WTC11 (cell line): Measurements from ENCODE around the gene NCKAP5. TPM values are rescaled to one million over a fixed set of nuclear protein-coding genes. Genes with fewer than 3 reads are reported as not detected.

ENCODE experiments used
- ATAC-seq: fragments of 200-7000 bp; cut with Tn5 transposase; 2 replicates; pipeline ENCODE4 v1.10.0; 2021; ENCODE audit warnings: mild to moderate bottlenecking, moderate library complexity
- CTCF ChIA-PET: fragments of 300-600 bp; sonication (Branson Sonifier 250); formaldehyde crosslinking; loops from one replicate; lab custom pipeline; 2021; ENCODE audit warnings: antibody characterized with exemption; lab: Charles Lee
- POLR2A ChIA-PET: fragments of 350-600 bp; sonication (Branson Sonifier 250); formaldehyde crosslinking; loops from one replicate; lab custom pipeline; 2021; ENCODE audit warnings: antibody characterized with exemption; lab: Charles Lee
- DNase-seq: peaks from one replicate; pipeline ENCODE4 v3.0.0; 2021; ENCODE audit warnings: low spot score
- H3K27ac Mint-ChIP-seq: 2 replicates; pipeline ENCODE4 v1.8.0; 2021; ENCODE audit warnings: mixed read lengths
- H3K27me3 Mint-ChIP-seq: 2 replicates; pipeline ENCODE4 v1.8.0; 2021; ENCODE audit warnings: low read depth, mild to moderate bottlenecking, moderate library complexity, mixed read lengths
- H3K36me3 Mint-ChIP-seq: 2 replicates; pipeline ENCODE4 v1.8.0; 2021; ENCODE audit warnings: mixed read lengths
- H3K4me1 Mint-ChIP-seq: 2 replicates; pipeline ENCODE4 v1.8.0; 2022; ENCODE audit warnings: mixed read lengths
- H3K4me3 Mint-ChIP-seq: 2 replicates; pipeline ENCODE4 v1.8.0; 2021; ENCODE audit warnings: mild to moderate bottlenecking, moderate library complexity, mixed read lengths
- H3K9me3 Mint-ChIP-seq: 2 replicates; pipeline ENCODE4 v1.8.0; 2021; ENCODE audit warnings: mixed read lengths
- CREM ChIP-seq: sonication (generic); formaldehyde crosslinking; IDR thresholded peaks from 2 replicates; pipeline ENCODE4 v1.8.1; 2022; ENCODE audit warnings: mild to moderate bottlenecking, missing genetic modification reagents, moderate library complexity
- ESRRA ChIP-seq: sonication (generic); formaldehyde crosslinking; IDR thresholded peaks from 2 replicates; pipeline ENCODE4 v1.8.1; 2022; ENCODE audit warnings: mild to moderate bottlenecking, missing genetic modification reagents, borderline replicate concordance
- FOXK1 ChIP-seq: sonication (generic); formaldehyde crosslinking; IDR thresholded peaks from 2 replicates; pipeline ENCODE4 v1.8.0; 2022; ENCODE audit warnings: mild to moderate bottlenecking, moderate library complexity, missing genetic modification reagents
- FOXP4 ChIP-seq: sonication (generic); formaldehyde crosslinking; IDR thresholded peaks from 2 replicates; pipeline ENCODE4 v1.8.0; 2022; ENCODE audit warnings: mild to moderate bottlenecking, missing genetic modification reagents
- JAZF1 ChIP-seq: fragments of 250-450 bp; sonication (Bioruptor Pico); IDR thresholded peaks from 2 replicates; pipeline ENCODE4 v1.9.0; 2021; ENCODE audit warnings: moderate library complexity, mild to moderate bottlenecking, inconsistent platforms
- MLX ChIP-seq: sonication (generic); formaldehyde crosslinking; IDR thresholded peaks from 2 replicates; pipeline ENCODE4 v1.8.1; 2023; ENCODE audit warnings: mild to moderate bottlenecking, missing genetic modification reagents, moderate library complexity
- MYBL2 ChIP-seq: sonication (generic); formaldehyde crosslinking; IDR thresholded peaks from 2 replicates; pipeline ENCODE4 v1.8.1; 2023; ENCODE audit warnings: mild to moderate bottlenecking, moderate library complexity, missing genetic modification reagents
- NR1H2 ChIP-seq: sonication (generic); formaldehyde crosslinking; IDR thresholded peaks from 2 replicates; pipeline ENCODE4 v1.9.0; 2021; ENCODE audit warnings: mild to moderate bottlenecking, moderate library complexity, missing genetic modification reagents
- NR2C2 ChIP-seq: sonication (generic); formaldehyde crosslinking; IDR thresholded peaks from 2 replicates; pipeline ENCODE4 v1.8.0; 2022; ENCODE audit warnings: mild to moderate bottlenecking, missing genetic modification reagents
- NR3C1 ChIP-seq: sonication (generic); formaldehyde crosslinking; conservative IDR thresholded peaks from 2 replicates; pipeline ENCODE4 v1.8.1; 2023; ENCODE audit warnings: low read depth, mild to moderate bottlenecking, missing genetic modification reagents
- PRRX2 ChIP-seq: fragments of 250-450 bp; sonication (Bioruptor Pico); IDR thresholded peaks from 2 replicates; pipeline ENCODE4 v1.8.0; 2021; ENCODE audit warnings: mild to moderate bottlenecking
- RELA ChIP-seq: sonication (generic); formaldehyde crosslinking; IDR thresholded peaks from 2 replicates; pipeline ENCODE4 v1.8.1; 2022; ENCODE audit warnings: missing genetic modification reagents, mild to moderate bottlenecking, borderline replicate concordance
- SMAD4 ChIP-seq: sonication (generic); formaldehyde crosslinking; IDR thresholded peaks from 2 replicates; pipeline ENCODE4 v1.8.0; 2022; ENCODE audit warnings: mild to moderate bottlenecking, missing genetic modification reagents
- STAT6 ChIP-seq: sonication (generic); formaldehyde crosslinking; conservative IDR thresholded peaks from 2 replicates; pipeline ENCODE4 v1.8.1; 2023; ENCODE audit warnings: mild to moderate bottlenecking, low read depth, missing genetic modification reagents, moderate library complexity
- TCF7 ChIP-seq: sonication (generic); formaldehyde crosslinking; IDR thresholded peaks from 2 replicates; pipeline ENCODE4 v1.8.0; 2022; ENCODE audit warnings: mild to moderate bottlenecking, low read depth, missing genetic modification reagents, moderate library complexity
- TP53 ChIP-seq: sonication (generic); formaldehyde crosslinking; IDR thresholded peaks from 2 replicates; pipeline ENCODE4 v1.8.1; 2023; ENCODE audit warnings: mild to moderate bottlenecking, missing genetic modification reagents
- ZBTB43 ChIP-seq: sonication (generic); formaldehyde crosslinking; IDR thresholded peaks from 2 replicates; pipeline ENCODE4 v1.8.1; 2023; ENCODE audit warnings: mild to moderate bottlenecking, missing genetic modification reagents
- ZNF121 ChIP-seq: sonication (generic); formaldehyde crosslinking; IDR thresholded peaks from 2 replicates; pipeline ENCODE4 v1.8.0; 2023; ENCODE audit warnings: missing genetic modification reagents
- ZNF219 ChIP-seq: sonication (generic); formaldehyde crosslinking; IDR thresholded peaks from 2 replicates; pipeline ENCODE4 v1.8.0; 2023; ENCODE audit warnings: missing genetic modification reagents, mild to moderate bottlenecking, borderline replicate concordance
- ZNF281 ChIP-seq: sonication (generic); formaldehyde crosslinking; IDR thresholded peaks from 2 replicates; pipeline ENCODE4 v1.8.0; 2023; ENCODE audit warnings: mild to moderate bottlenecking, missing genetic modification reagents
- ZNF416 ChIP-seq: fragments of 250-450 bp; sonication (Bioruptor Pico); IDR thresholded peaks from 2 replicates; pipeline ENCODE4 v1.9.0; 2021; ENCODE audit warnings: mild to moderate bottlenecking, inconsistent platforms
- total RNA-seq: library from RNA; stranded (reverse); gene quantifications from 3 replicates; pipeline ENCODE4 v1.2.3, GENCODE V29; 2021
- TF ChIP-seq, protein P1 (sequence below): sonication (generic); formaldehyde crosslinking; IDR thresholded peaks from 2 replicates; pipeline ENCODE4 v1.8.0; 2022; ENCODE audit warnings: mild to moderate bottlenecking, missing genetic modification reagents
- TF ChIP-seq, protein P2 (sequence below): sonication (generic); formaldehyde crosslinking; IDR thresholded peaks from 2 replicates; pipeline ENCODE4 v1.8.1; 2023; ENCODE audit warnings: mild to moderate bottlenecking, missing genetic modification reagents
- TF ChIP-seq, protein P3 (sequence below): fragments of 250-450 bp; sonication (Bioruptor Pico); IDR thresholded peaks from 2 replicates; pipeline ENCODE4 v2.1.2; 2022; ENCODE audit warnings: mild to moderate bottlenecking, moderate library complexity

The NCKAP5 gene
- total RNA-seq, 1 experiment from 2014 or later, result 0.55 TPM

GRCh38 chr2:132774189-132774588 is 794.1 kb downstream of the NCKAP5 start:
- ChIA-PET CTCF (no interaction called here), POLR2A (no interaction called here)
- H3K36me3 Mint-ChIP-seq, result no peaks in the 10 kb centered on the region
- H3K27me3 Mint-ChIP-seq, result no peaks in the 10 kb centered on the region
- H3K9me3 Mint-ChIP-seq, result peaks cover 4% of the 10 kb centered on the region
- DNase-seq (no peak), ATAC-seq (no peak)
- peaks cover 8% of the 10 kb centered on the region for H3K4me1 Mint-ChIP-seq
- no peak for TF ChIP-seq ZNF121 (CRISPR knock-in tag)
- no peak for TF ChIP-seq ZNF219
- TF ChIP-seq TCF7, result no peak
- TF ChIP-seq, protein P1, sequence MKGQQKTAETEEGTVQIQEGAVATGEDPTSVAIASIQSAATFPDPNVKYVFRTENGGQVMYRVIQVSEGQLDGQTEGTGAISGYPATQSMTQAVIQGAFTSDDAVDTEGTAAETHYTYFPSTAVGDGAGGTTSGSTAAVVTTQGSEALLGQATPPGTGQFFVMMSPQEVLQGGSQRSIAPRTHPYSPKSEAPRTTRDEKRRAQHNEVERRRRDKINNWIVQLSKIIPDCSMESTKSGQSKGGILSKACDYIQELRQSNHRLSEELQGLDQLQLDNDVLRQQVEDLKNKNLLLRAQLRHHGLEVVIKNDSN (CRISPR knock-in tag), result no peak
- no peak for TF ChIP-seq ZNF281 (CRISPR knock-in tag)
- TF ChIP-seq NR2C2 (CRISPR knock-in tag), result no peak
- no peak for TF ChIP-seq FOXK1
- TF ChIP-seq SMAD4 (CRISPR knock-in tag), result no peak
- TF ChIP-seq, protein P2, sequence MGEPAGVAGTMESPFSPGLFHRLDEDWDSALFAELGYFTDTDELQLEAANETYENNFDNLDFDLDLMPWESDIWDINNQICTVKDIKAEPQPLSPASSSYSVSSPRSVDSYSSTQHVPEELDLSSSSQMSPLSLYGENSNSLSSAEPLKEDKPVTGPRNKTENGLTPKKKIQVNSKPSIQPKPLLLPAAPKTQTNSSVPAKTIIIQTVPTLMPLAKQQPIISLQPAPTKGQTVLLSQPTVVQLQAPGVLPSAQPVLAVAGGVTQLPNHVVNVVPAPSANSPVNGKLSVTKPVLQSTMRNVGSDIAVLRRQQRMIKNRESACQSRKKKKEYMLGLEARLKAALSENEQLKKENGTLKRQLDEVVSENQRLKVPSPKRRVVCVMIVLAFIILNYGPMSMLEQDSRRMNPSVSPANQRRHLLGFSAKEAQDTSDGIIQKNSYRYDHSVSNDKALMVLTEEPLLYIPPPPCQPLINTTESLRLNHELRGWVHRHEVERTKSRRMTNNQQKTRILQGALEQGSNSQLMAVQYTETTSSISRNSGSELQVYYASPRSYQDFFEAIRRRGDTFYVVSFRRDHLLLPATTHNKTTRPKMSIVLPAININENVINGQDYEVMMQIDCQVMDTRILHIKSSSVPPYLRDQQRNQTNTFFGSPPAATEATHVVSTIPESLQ, result no peak
- TF ChIP-seq, protein P3, sequence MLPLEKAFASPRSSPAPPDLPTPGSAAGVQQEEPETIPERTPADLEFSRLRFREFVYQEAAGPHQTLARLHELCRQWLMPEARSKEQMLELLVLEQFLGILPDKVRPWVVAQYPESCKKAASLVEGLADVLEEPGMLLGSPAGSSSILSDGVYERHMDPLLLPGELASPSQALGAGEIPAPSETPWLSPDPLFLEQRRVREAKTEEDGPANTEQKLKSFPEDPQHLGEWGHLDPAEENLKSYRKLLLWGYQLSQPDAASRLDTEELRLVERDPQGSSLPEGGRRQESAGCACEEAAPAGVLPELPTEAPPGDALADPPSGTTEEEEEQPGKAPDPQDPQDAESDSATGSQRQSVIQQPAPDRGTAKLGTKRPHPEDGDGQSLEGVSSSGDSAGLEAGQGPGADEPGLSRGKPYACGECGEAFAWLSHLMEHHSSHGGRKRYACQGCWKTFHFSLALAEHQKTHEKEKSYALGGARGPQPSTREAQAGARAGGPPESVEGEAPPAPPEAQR (CRISPR knock-in tag), result no peak
- no peak for TF ChIP-seq JAZF1
- TF ChIP-seq FOXP4, result no peak
- H3K4me3 Mint-ChIP-seq, result no peak overlapping the region
- H3K27ac Mint-ChIP-seq, result no peak overlapping the region

DNA sequence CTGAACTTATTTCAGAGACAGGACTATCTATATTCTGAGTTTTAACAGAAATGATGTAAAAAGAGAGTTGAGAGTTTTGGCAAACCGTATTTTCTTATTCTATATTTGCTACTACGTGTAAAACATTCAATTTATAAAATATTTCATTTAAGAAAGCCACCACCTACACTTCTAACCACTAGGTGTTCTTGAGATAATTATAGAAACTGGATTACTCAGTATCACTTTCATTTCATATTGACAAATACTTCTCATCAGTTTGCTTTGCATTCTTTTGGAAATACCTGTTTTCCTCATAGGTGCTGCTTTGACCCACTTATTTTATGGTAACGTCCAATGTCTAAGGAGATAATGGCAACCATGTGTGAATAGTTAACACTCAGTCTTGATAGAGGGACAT is 794.9 kb downstream of the NCKAP5 start:
- Mint-ChIP-seq H3K36me3 (peaks cover under 1% of the 10 kb centered on the region; the same call in 1 of the 2 replicates), H3K4me1 (peaks cover 3% of the 10 kb centered on the region; the same call in 1 of the 2 replicates), H3K27me3 (no peaks in the 10 kb centered on the region), H3K27ac (no peak overlapping the region), H3K9me3 (peaks cover 8% of the 10 kb centered on the region), H3K4me3 (no peak overlapping the region)
- DNase-seq, result no peak
- no peak for ATAC-seq
- POLR2A ChIA-PET, result no interaction called here
- CTCF ChIA-PET, result no interaction called here
- no peak for TF ChIP-seq MLX (CRISPR knock-in tag)
- no peak for TF ChIP-seq NR3C1 (CRISPR knock-in tag)
- TF ChIP-seq RELA (CRISPR knock-in tag), result no peak
- no peak for TF ChIP-seq STAT6 (CRISPR knock-in tag)
- no peak for TF ChIP-seq PRRX2 (CRISPR knock-in tag)
- TF ChIP-seq ZBTB43, result no peak
- no peak for TF ChIP-seq CREM (CRISPR knock-in tag)
- no peak for TF ChIP-seq MYBL2 (CRISPR knock-in tag)
- no peak for TF ChIP-seq TP53 (CRISPR knock-in tag)
- no peak for TF ChIP-seq NR2C2 (CRISPR knock-in tag)
- TF ChIP-seq ZNF416 (CRISPR knock-in tag), result no peak
- no peak for TF ChIP-seq NR1H2 (CRISPR knock-in tag)
- TF ChIP-seq ESRRA (CRISPR knock-in tag), result no peak
